ENCODE data around the gene SLC16A10. TPM values are rescaled to one million over a fixed set of nuclear protein-coding genes. Genes with fewer than 3 reads are reported as not detected.

The SLC16A10 gene, protein sequence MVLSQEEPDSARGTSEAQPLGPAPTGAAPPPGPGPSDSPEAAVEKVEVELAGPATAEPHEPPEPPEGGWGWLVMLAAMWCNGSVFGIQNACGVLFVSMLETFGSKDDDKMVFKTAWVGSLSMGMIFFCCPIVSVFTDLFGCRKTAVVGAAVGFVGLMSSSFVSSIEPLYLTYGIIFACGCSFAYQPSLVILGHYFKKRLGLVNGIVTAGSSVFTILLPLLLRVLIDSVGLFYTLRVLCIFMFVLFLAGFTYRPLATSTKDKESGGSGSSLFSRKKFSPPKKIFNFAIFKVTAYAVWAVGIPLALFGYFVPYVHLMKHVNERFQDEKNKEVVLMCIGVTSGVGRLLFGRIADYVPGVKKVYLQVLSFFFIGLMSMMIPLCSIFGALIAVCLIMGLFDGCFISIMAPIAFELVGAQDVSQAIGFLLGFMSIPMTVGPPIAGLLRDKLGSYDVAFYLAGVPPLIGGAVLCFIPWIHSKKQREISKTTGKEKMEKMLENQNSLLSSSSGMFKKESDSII
- total RNA-seq = not detected in 2 replicates

DNA sequence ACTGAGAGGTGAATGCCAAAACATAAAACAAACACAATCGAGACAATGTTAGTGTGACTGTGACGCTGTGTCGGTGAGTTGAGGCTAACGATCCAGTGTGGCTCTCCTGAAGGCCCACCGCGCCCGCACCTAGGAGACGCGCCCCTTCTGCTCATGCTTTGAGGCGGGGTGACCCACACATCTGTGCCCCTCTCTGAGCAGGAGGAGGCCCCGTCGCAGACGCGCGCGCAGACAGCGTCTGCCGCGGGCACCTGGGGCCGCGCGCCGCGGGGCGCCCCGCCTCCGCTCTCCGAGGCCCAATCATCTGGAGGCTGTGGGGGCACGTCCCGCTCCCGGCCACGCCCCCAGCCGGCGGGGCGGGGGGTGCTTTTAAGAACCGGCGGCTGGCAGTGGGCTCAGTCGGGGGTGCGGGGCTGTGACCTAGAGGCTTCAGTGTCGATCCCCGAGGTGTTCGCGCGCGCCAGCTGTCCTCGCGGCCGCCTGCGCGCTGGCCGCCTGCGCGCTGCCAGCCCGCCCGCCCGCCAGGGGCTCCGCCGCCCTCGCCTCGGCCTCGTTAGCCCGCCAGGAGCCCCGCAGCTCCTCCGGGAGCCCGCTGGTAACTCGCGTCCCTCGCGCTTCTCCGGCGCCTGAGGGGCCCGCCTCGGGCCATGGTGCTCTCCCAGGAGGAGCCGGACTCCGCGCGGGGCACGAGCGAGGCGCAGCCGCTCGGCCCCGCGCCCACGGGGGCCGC is at the start of gene SLC16A10:
Gene SLC16A10 (plus strand): TSS at position 398 of the 730 bp plus-strand sequence. CDS start 250 bp downstream, at position 648.

Other genes with a start within 250 kb of the SLC16A10 start
- 31.6 and 37.8 TPM in 2 replicates for gene AMD1, start 212.7 kb upstream of the SLC16A10 start, total RNA-seq
- 29.4 and 30.0 TPM in 2 replicates for gene GTF3C6, start 128.8 kb upstream of the SLC16A10 start, total RNA-seq
- 32.1 and 35.6 TPM in 2 replicates for gene RPF2, start 105.5 kb upstream of the SLC16A10 start, total RNA-seq

All from cardiac ventricle fibroblast (primary cell).